CD4-positive, alpha-beta T cell (primary cell): ENCODE data around the gene NIPAL1. TPM values are rescaled to one million over a fixed set of nuclear protein-coding genes. Genes with fewer than 3 reads are reported as not detected.
A peak's percentile ranks its signal among the peaks of the same experiment; 100 is the strongest.

Experiments
- ATAC-seq: fragments of 200-7000 bp; cut with Tn5 transposase; one replicate; pipeline ENCODE4 v1.10.0; 2022; ENCODE audit warnings: mild to moderate bottlenecking; ENCODE audit not compliant: poor library complexity
- CTCF ChIA-PET: fragments of 350-600 bp; sonication (Branson Sonifier 250); formaldehyde crosslinking; loops from one replicate; lab custom pipeline; 2021; ENCODE audit warnings: antibody characterized with exemption, inconsistent platforms; lab: Charles Lee
- POLR2A ChIA-PET: fragments of 350-600 bp; sonication (Branson Sonifier 250); formaldehyde crosslinking; loops from one replicate; lab custom pipeline; 2021; ENCODE audit warnings: antibody characterized with exemption, inconsistent platforms; lab: Charles Lee
- DNase-seq, 14 experiments: peaks; one replicate each; pipeline ENCODE4 v3.0.0-alpha.2; 2013 to 2020; ENCODE audit warnings: mixed read lengths in 2 of 14
- H3K27ac ChIP-seq, 2 donors: one replicate each; pipeline versions ENCODE4 v1.5.1 to v1.7.0; 2013; ENCODE audit warnings: low read length in 2 of 2, low read depth in 1 of 2, mild to moderate bottlenecking in 1 of 2
- H3K27me3 ChIP-seq, 2 experiments: 1 replicate in 1 of 2; 2 replicates in 1 of 2; pipeline versions ENCODE4 v1.6.1 to v1.7.0; 2013; ENCODE audit warnings: low read length in 2 of 2, control low read depth in 1 of 2, mild to moderate bottlenecking in 1 of 2, moderate library complexity in 1 of 2; ENCODE audit not compliant: insufficient read depth in 2 of 2, control insufficient read depth in 1 of 2
- H3K36me3 ChIP-seq: one replicate; pipeline ENCODE4 v1.6.1; 2013; ENCODE audit warnings: low read length, control low read depth; ENCODE audit not compliant: insufficient read depth
- H3K4me1 ChIP-seq: one replicate; pipeline ENCODE4 v1.6.1; 2013; ENCODE audit warnings: low read length, control low read depth; ENCODE audit not compliant: insufficient read depth
- H3K4me3 ChIP-seq: one replicate; pipeline ENCODE4 v1.5.1; 2013; ENCODE audit warnings: mild to moderate bottlenecking, low read length, moderate library complexity
- H3K9me3 ChIP-seq, 2 experiments: 1 replicate in 1 of 2; 2 replicates in 1 of 2; pipeline versions ENCODE4 v1.6.1 to v1.7.0; 2013; ENCODE audit warnings: low read length in 2 of 2, mild to moderate bottlenecking in 2 of 2, control low read depth in 1 of 2, moderate library complexity in 1 of 2; ENCODE audit not compliant: control insufficient read depth in 1 of 2, insufficient read depth in 1 of 2
- H3K27ac Mint-ChIP-seq: one replicate; pipeline ENCODE4 v1.8.0; 2020; ENCODE audit warnings: mixed read lengths
- H3K27me3 Mint-ChIP-seq: one replicate; pipeline ENCODE4 v1.8.0; 2021; ENCODE audit warnings: mixed read lengths
- H3K36me3 Mint-ChIP-seq: one replicate; pipeline ENCODE4 v1.8.0; 2021; ENCODE audit warnings: low read depth, mixed read lengths
- H3K4me1 Mint-ChIP-seq: one replicate; pipeline ENCODE4 v1.8.0; 2021; ENCODE audit warnings: low read depth, mixed read lengths
- H3K4me3 Mint-ChIP-seq: one replicate; pipeline ENCODE4 v1.8.0; 2020; ENCODE audit warnings: mild to moderate bottlenecking, mixed read lengths
- H3K9me3 Mint-ChIP-seq: one replicate; pipeline ENCODE4 v1.8.0; 2020; ENCODE audit warnings: mixed read lengths
- intact Hi-C, 2 experiments: fragments of 100-400 bp; cut with DNase I in 1 of 2; cut with micrococcal nuclease in 1 of 2; formaldehyde crosslinking; loops; one replicate each; pipeline versions ENCODE4 v1.15.1 to v1.9.0; 2023 to 2025; cut with DNase I, micrococcal nuclease
- polyA plus RNA-seq, 2 donors: library from polyadenylated mRNA; unstranded; fragments of 120-200 nt; gene quantifications; one replicate each; pipeline ENCODE4 v1.2.1, GENCODE V29; 2013
- total RNA-seq, 174 experiments: library from RNA in 2 of 174; stranded (reverse) in 2 of 174; gene quantifications; one replicate each; pipeline ENCODE4 v1.2.3 and lab custom pipeline; 2021 to 2026
- TF ChIP-seq, protein P1 (sequence below): fragments of 200-600 bp; IDR thresholded peaks from one replicate; pipeline ENCODE4 v1.8.0; 2022; ENCODE audit warnings: antibody characterized with exemption, mild to moderate bottlenecking

The NIPAL1 gene
- total RNA-seq, result under 1 TPM; 0.45 to 0.85 TPM
- polyA plus RNA-seq (2013, experiment 1 of 2), result 0.63 TPM
- 0.93 TPM for polyA plus RNA-seq (2013, experiment 2 of 2)
- 0.07 to 30.0 (median 0.97) reads per million in 172 experiments for total RNA-seq (lab: John Stamatoyannopoulos, UW)

DNA sequence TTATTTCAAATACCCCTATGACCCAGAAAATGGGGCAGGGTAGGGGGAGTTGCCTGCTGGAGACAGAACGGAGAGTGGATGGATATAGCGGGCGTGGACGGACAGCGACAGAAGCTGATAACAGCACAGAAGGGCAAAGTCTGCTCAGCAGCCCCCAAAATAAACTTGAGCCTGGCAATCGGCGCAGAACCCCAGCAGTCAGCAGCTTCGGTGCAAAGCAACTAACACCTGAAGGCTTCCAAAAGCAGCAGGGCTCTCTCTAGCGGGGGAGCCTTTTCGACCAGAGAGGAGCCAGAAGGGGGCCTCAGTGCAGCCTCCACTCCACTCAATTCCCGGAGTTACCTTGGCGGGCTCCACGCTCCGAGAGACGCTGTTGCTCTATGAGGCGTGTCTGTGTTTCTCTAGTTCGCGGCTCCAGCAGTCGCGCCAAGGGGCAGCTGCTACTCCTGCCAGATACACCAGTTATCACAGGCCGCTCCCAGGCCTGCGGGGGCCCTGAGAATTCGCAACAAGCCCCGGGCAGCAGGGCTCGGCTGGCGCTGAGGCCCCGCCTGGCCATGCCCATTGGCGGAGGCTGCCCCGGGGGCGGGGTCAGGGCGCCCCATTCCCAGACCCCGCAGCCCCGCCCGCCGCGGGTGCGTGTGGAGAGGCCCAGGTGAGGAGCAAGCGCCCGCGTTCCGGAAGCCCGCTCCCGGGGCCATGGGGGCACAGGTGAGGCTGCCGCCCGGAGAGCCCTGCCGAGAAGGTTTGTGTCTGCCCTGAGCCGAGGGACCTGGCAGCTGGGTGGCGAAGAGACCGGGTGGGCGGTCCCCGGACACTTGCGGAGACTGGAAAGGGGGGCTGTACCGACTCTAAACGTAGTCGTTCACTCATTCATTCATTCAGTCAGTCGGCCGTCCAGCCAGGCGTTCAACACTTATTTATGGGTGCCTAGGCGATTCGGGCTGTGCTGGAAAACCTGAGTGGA is at the start of gene NIPAL1, which contains the start of gene CNGA1:
TSS of gene NIPAL1 (plus strand) at position 632 of the 967 bp plus-strand sequence. CDS start at position 700, 68 bp downstream.
TSS of gene CNGA1 (minus strand) at position 541 of the 967 bp plus-strand sequence. CDS start 63,992 bp downstream, outside the sequence.
- intact Hi-C loops, result loop anchor here in 1 of 2 experiments (5.0 to 10.0 kb wide), 3 partner anchors 99 to 552 kb away; partner anchors contain the start of gene COMMD8
- Histone ChIP-seq H3K27me3 (peaks cover 0 to 9% of the 10 kb centered on the region in 2 experiments), H3K4me1 (peaks cover 22% of the 10 kb centered on the region), H3K36me3 (no peaks in the 10 kb centered on the region), H3K27ac (no peak within 1 kb of the TSS), H3K9me3 (no peaks in the 10 kb centered on the region), H3K4me3 (peak within 1 kb of the TSS; percentile 65)
- H3K4me1 Mint-ChIP-seq, result peaks cover 12% of the 10 kb centered on the region
- no peaks in the 10 kb centered on the region for H3K9me3 Mint-ChIP-seq
- ChIA-PET CTCF (interaction anchor here (1.1 kb wide), 1 partner anchor 86 kb away, joined by 3 read pairs; no protein-coding TSS in a partner anchor), POLR2A (no interaction called here)
- no peaks in the 10 kb centered on the region for H3K36me3 Mint-ChIP-seq
- H3K27ac Mint-ChIP-seq, result no peak within 1 kb of the TSS
- ATAC-seq (peak; percentile 96), DNase-seq (peak; percentile 36 to 83 (median 62))
- peak within 1 kb of the TSS; percentile 84 for H3K4me3 Mint-ChIP-seq
- H3K27me3 Mint-ChIP-seq, result peaks cover 22% of the 10 kb centered on the region
- TF ChIP-seq, protein P1, sequence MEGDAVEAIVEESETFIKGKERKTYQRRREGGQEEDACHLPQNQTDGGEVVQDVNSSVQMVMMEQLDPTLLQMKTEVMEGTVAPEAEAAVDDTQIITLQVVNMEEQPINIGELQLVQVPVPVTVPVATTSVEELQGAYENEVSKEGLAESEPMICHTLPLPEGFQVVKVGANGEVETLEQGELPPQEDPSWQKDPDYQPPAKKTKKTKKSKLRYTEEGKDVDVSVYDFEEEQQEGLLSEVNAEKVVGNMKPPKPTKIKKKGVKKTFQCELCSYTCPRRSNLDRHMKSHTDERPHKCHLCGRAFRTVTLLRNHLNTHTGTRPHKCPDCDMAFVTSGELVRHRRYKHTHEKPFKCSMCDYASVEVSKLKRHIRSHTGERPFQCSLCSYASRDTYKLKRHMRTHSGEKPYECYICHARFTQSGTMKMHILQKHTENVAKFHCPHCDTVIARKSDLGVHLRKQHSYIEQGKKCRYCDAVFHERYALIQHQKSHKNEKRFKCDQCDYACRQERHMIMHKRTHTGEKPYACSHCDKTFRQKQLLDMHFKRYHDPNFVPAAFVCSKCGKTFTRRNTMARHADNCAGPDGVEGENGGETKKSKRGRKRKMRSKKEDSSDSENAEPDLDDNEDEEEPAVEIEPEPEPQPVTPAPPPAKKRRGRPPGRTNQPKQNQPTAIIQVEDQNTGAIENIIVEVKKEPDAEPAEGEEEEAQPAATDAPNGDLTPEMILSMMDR, result peak; percentile 40

DNA sequence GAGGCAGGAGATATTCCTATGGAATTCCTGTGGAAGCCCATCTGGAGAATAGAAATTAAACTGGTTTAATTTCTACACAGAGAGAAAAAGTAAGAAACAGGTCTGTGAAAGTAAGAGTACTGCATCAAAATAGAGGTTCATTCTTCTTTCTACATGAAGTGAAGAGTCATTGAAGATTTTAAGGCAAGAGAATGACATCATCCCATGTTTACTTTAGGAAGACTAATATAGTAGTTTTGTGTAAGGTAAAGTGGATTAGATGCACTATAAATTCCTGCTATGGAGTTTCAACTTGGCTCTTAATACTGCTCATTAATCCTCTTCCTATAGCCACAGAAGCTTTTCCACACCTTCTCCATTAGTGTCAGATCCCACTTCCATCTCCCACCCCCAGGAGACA is 47.7 kb upstream of the NIPAL1 start:
- ChIA-PET POLR2A (no interaction called here), CTCF (no interaction called here)
- ATAC-seq, result no peak
- Mint-ChIP-seq H3K36me3 (no peaks in the 10 kb centered on the region), H3K9me3 (peaks cover 3% of the 10 kb centered on the region), H3K27me3 (peaks cover 20% of the 10 kb centered on the region), H3K4me1 (no peaks in the 10 kb centered on the region), H3K4me3 (no peak overlapping the region), H3K27ac (no peak overlapping the region)
- no peaks in the 10 kb centered on the region for H3K27me3 ChIP-seq
- H3K36me3 ChIP-seq, result no peaks in the 10 kb centered on the region
- no peaks in the 10 kb centered on the region for H3K4me1 ChIP-seq
- H3K4me3 ChIP-seq, result no peak overlapping the region
- no peak overlapping the region for H3K27ac ChIP-seq
- intact Hi-C loops, result no loop called here
- no peaks in the 10 kb centered on the region for H3K9me3 ChIP-seq
- TF ChIP-seq, protein P1, result no peak
- DNase-seq, result no peak

DNA sequence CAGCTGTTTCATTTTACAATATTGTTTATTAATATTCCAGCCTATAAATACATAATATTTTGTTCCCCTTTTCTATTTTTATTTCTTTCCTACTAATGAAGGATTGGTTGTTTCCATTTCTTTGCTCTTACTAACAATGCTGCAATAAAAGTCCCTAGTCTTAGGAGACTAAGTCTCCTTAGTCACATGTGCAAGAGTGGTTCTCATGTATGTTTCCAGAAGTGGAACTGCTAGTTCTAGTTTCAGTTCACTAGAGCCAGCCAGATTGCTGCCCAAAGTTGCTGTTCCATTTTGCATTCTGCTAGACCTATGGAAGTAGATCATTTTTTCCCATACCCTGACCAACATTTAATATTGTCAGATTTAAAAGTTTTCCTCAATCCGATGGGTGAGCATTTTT is 44.4 kb upstream of the NIPAL1 start:
- no peak overlapping the region for H3K27ac Mint-ChIP-seq
- no peaks in the 10 kb centered on the region for H3K4me1 Mint-ChIP-seq
- H3K4me3 Mint-ChIP-seq, result no peak overlapping the region
- H3K27me3 Mint-ChIP-seq, result peaks cover 16% of the 10 kb centered on the region
- no peaks in the 10 kb centered on the region for H3K36me3 Mint-ChIP-seq
- no peak overlapping the region for H3K4me3 ChIP-seq
- ChIA-PET CTCF (no interaction called here), POLR2A (no interaction called here)
- no peaks in the 10 kb centered on the region for H3K9me3 ChIP-seq
- DNase-seq (no peak), ATAC-seq (no peak)
- H3K36me3 ChIP-seq, result no peaks in the 10 kb centered on the region
- H3K27me3 ChIP-seq, result no peaks in the 10 kb centered on the region
- peaks cover 3% of the 10 kb centered on the region for H3K9me3 Mint-ChIP-seq
- intact Hi-C loops, result no loop called here
- no peak overlapping the region for H3K27ac ChIP-seq
- no peaks in the 10 kb centered on the region for H3K4me1 ChIP-seq
- TF ChIP-seq, protein P1, result no peak
